ENCODE data around the gene HIVEP3.

DNA sequence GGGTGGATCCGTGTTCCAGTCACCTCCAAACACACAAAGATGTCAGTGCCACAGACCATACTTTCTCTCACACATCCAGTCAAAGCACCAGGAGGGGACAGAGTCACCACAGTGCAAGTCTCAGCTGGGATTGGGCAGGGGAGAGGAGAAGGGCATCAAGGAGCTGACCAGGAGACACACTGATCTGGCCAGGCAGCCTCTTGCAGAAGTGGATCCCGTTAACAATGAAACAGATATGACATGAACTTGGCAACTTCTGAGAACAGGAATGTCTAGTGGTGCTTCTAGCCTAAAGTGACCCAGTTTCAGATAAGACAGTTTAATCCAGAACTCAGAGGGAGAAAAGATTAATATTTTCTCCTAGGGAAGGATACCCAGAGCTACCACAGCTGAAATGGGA lies 71.0 kb downstream of the HIVEP3 start:
- TF ChIP-seq, protein P1, sequence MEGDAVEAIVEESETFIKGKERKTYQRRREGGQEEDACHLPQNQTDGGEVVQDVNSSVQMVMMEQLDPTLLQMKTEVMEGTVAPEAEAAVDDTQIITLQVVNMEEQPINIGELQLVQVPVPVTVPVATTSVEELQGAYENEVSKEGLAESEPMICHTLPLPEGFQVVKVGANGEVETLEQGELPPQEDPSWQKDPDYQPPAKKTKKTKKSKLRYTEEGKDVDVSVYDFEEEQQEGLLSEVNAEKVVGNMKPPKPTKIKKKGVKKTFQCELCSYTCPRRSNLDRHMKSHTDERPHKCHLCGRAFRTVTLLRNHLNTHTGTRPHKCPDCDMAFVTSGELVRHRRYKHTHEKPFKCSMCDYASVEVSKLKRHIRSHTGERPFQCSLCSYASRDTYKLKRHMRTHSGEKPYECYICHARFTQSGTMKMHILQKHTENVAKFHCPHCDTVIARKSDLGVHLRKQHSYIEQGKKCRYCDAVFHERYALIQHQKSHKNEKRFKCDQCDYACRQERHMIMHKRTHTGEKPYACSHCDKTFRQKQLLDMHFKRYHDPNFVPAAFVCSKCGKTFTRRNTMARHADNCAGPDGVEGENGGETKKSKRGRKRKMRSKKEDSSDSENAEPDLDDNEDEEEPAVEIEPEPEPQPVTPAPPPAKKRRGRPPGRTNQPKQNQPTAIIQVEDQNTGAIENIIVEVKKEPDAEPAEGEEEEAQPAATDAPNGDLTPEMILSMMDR (conservative IDR thresholded peaks at IDR 0.05; ENCODE audit: low read depth, low read length) = no peak
- TF ChIP-seq EZH2 (IDR thresholded peaks at IDR 0.05; ENCODE audit: borderline replicate concordance, low read depth, low read length, poor library complexity, severe bottlenecking) = no peak
